ENCODE measurements around the gene ZDHHC14.

- no peak for TF ChIP-seq CTCF (IDR thresholded peaks at IDR 0.05)
- TF ChIP-seq POLR2A (IDR thresholded peaks at IDR 0.05): no peak
These were observed 144.4 kb downstream of the ZDHHC14 start for GRCh38 chr6:157525292-157525889.

Measured in body of pancreas (tissue), 4 donors.